ENCODE results near the gene C16orf78. TPM values are rescaled to one million over a fixed set of nuclear protein-coding genes. Genes with fewer than 3 reads are reported as not detected.

C16orf78 gene
- total RNA-seq, 2 experiments from 2014 or later: not detected

- no peak for DNase-seq
- Mint-ChIP-seq H3K36me3 (ENCODE audit: low read depth) (no peaks in the 10 kb centered on the region), H3K27me3 (peaks cover 9% of the 10 kb centered on the region), H3K4me3 (no peak overlapping the region), H3K4me1 (ENCODE audit: low read depth) (no peaks in the 10 kb centered on the region), H3K9me3 (no peaks in the 10 kb centered on the region), H3K27ac (no peak overlapping the region)
- Histone ChIP-seq H3K4me3 (ENCODE audit: low read length) (no peak overlapping the region), H3K27me3 (ENCODE audit: control insufficient read depth in 1 of 2, insufficient read depth in 2 of 2, low read length in 2 of 2) (peaks cover 0 to under 1% of the 10 kb centered on the region in 2 experiments), H3K36me3 (ENCODE audit: insufficient read depth, low read length) (no peaks in the 10 kb centered on the region), H3K27ac (ENCODE audit: low read depth in 1 of 2, low read length in 2 of 2) (no peak overlapping the region), H3K4me1 (ENCODE audit: insufficient read depth, low read length) (no peaks in the 10 kb centered on the region), H3K9me3 (ENCODE audit: control insufficient read depth in 1 of 2, insufficient read depth in 1 of 2, low read length in 2 of 2) (no peaks in the 10 kb centered on the region)
- ATAC-seq (ENCODE audit: poor library complexity): no peak
- TF ChIP-seq CTCF (IDR thresholded peaks at IDR 0.05): no peak
- POLR2A ChIA-PET: no interaction called here
- CTCF ChIA-PET: no interaction called here
- intact Hi-C loops (cut with DNase I, micrococcal nuclease): no loop called here
Measured at GRCh38 chr16:49362230-49362629, 11.4 kb upstream of the C16orf78 start.

- H3K4me1 Mint-ChIP-seq (ENCODE audit: low read depth): no peaks in the 10 kb centered on the region
- no peak overlapping the region for H3K27ac ChIP-seq (ENCODE audit: low read depth in 1 of 2, low read length in 2 of 2)
- intact Hi-C loops (cut with DNase I, micrococcal nuclease): no loop called here
- H3K27me3 ChIP-seq (ENCODE audit: control insufficient read depth in 1 of 2, insufficient read depth in 2 of 2, low read length in 2 of 2): no peaks in the 10 kb centered on the region
- H3K27ac Mint-ChIP-seq: no peak overlapping the region
- H3K27me3 Mint-ChIP-seq: peaks cover 9% of the 10 kb centered on the region
- H3K36me3 ChIP-seq (ENCODE audit: insufficient read depth, low read length): no peaks in the 10 kb centered on the region
- H3K4me3 ChIP-seq (ENCODE audit: low read length): no peak overlapping the region
- no peak overlapping the region for H3K4me3 Mint-ChIP-seq
- H3K4me1 ChIP-seq (ENCODE audit: insufficient read depth, low read length): no peaks in the 10 kb centered on the region
- no peak for ATAC-seq (ENCODE audit: poor library complexity)
- POLR2A ChIA-PET: no interaction called here
- H3K36me3 Mint-ChIP-seq (ENCODE audit: low read depth): no peaks in the 10 kb centered on the region
- TF ChIP-seq CTCF (IDR thresholded peaks at IDR 0.05): no peak
- H3K9me3 ChIP-seq (ENCODE audit: control insufficient read depth in 1 of 2, insufficient read depth in 1 of 2, low read length in 2 of 2): no peaks in the 10 kb centered on the region
- H3K9me3 Mint-ChIP-seq: no peaks in the 10 kb centered on the region
- no peak for DNase-seq
- CTCF ChIA-PET: no interaction called here
Measured at GRCh38 chr16:49365711-49366509, 7.7 kb upstream of the C16orf78 start.

GRCh38 chr16:49366669-49367068 lies 6.9 kb upstream of the C16orf78 start:
- H3K9me3 Mint-ChIP-seq: no peaks in the 10 kb centered on the region
- CTCF ChIA-PET: interaction anchor here (0.6 kb wide), 1 partner anchor 1857 kb away, joined by 3 read pairs; no protein-coding TSS in a partner anchor
- DNase-seq: no peak
- peaks cover 9% of the 10 kb centered on the region for H3K27me3 Mint-ChIP-seq
- intact Hi-C loops (cut with DNase I, micrococcal nuclease): no loop called here
- Histone ChIP-seq H3K4me3 (ENCODE audit: low read length) (no peak overlapping the region), H3K27me3 (ENCODE audit: control insufficient read depth in 1 of 2, insufficient read depth in 2 of 2, low read length in 2 of 2) (no peaks in the 10 kb centered on the region), H3K4me1 (ENCODE audit: insufficient read depth, low read length) (no peaks in the 10 kb centered on the region), H3K9me3 (ENCODE audit: control insufficient read depth in 1 of 2, insufficient read depth in 1 of 2, low read length in 2 of 2) (no peaks in the 10 kb centered on the region), H3K36me3 (ENCODE audit: insufficient read depth, low read length) (no peaks in the 10 kb centered on the region), H3K27ac (ENCODE audit: low read depth in 1 of 2, low read length in 2 of 2) (no peak overlapping the region)
- no peak overlapping the region for H3K4me3 Mint-ChIP-seq
- no peak for ATAC-seq (ENCODE audit: poor library complexity)
- no peak overlapping the region for H3K27ac Mint-ChIP-seq
- no peaks in the 10 kb centered on the region for H3K4me1 Mint-ChIP-seq (ENCODE audit: low read depth)
- no peak for TF ChIP-seq CTCF (IDR thresholded peaks at IDR 0.05)
- no peaks in the 10 kb centered on the region for H3K36me3 Mint-ChIP-seq (ENCODE audit: low read depth)
- POLR2A ChIA-PET: no interaction called here
